ENCODE results near the gene SAP130. TPM values are rescaled to one million over a fixed set of nuclear protein-coding genes. Genes with fewer than 3 reads are reported as not detected.

Gene SAP130
- total and polyA plus RNA-seq, 2 of the 8 experiments (the other 6 are each of a cell fraction or from before 2014, with no cell fraction given), result 51.4 to 54.3 TPM

- Histone ChIP-seq H2BK120ac (replicated peaks; ENCODE audit: low read depth, low read length) (no peak overlapping the region), H4K8ac (ENCODE audit: extremely low read depth, insufficient read depth, low read length) (no peak overlapping the region), H3K27ac (ENCODE audit: low read depth, low read length) (no peak overlapping the region), H4K20me1 (replicated peaks in 1 of 2; ENCODE audit: control insufficient read depth in 1 of 2, insufficient read depth in 2 of 2, low read length in 2 of 2) (no peaks in the 10 kb centered on the region), H3K4ac (replicated peaks; ENCODE audit: insufficient read length, low read depth, low read length) (no peak overlapping the region), H3K79me2 (ENCODE audit: control insufficient read depth in 1 of 2, insufficient read depth in 2 of 2, low read length in 2 of 2) (no peaks in the 10 kb centered on the region), H2AK5ac (ENCODE audit: low read depth, low read length) (no peak overlapping the region), H3K36me3 (ENCODE audit: control insufficient read depth in 2 of 4, insufficient read depth in 4 of 4, low read length in 3 of 4) (no peaks in the 10 kb centered on the region), H3K9ac (replicated peaks in 1 of 4; ENCODE audit: extremely low read depth in 1 of 4, low read depth in 3 of 4, low read length in 3 of 4) (no peak overlapping the region), H2BK12ac (ENCODE audit: low read depth, low read length) (no peak overlapping the region), H3K79me1 (ENCODE audit: low read depth, low read length) (no peaks in the 10 kb centered on the region), H3K4me2 (ENCODE audit: insufficient read depth in 1 of 2, low read depth in 2 of 2, low read length in 2 of 2) (no peak overlapping the region), H2BK5ac (ENCODE audit: low read depth, low read length) (no peak overlapping the region), H3K18ac (ENCODE audit: extremely low read depth, low read length) (no peak overlapping the region), H3K27me3 (replicated peaks in 1 of 4; ENCODE audit: control insufficient read depth in 3 of 4, extremely low read depth in 1 of 4, insufficient read depth in 3 of 4, low read length in 3 of 4) (no peaks in the 10 kb centered on the region), H2AFZ (ENCODE audit: low read length) (no peak overlapping the region), H2BK20ac (ENCODE audit: low read length) (no peak overlapping the region), H3K4me1 (replicated peaks in 1 of 4; ENCODE audit: control insufficient read depth in 3 of 4, insufficient read depth in 4 of 4, low read length in 3 of 4) (no peaks in the 10 kb centered on the region), H3K23me2 (ENCODE audit: low read depth, low read length) (no peaks in the 10 kb centered on the region), H4K5ac (ENCODE audit: insufficient read length, low read depth, low read length) (no peak overlapping the region), H2BK15ac (ENCODE audit: low read length) (no peak overlapping the region), H4K91ac (replicated peaks; ENCODE audit: insufficient read length, low read length) (no peak overlapping the region), H3K4me3 (ENCODE audit: extremely low read depth in 1 of 4, insufficient read depth in 2 of 4, low read depth in 3 of 4, low read length in 4 of 4) (no peak overlapping the region), H3K23ac (ENCODE audit: insufficient read length) (no peak overlapping the region), H3K9me3 (ENCODE audit: insufficient read depth in 2 of 2, low read depth in 1 of 2, low read length in 1 of 2) (no peaks in the 10 kb centered on the region), H3K56ac (replicated peaks; ENCODE audit: insufficient read length, low read depth, low read length) (no peak overlapping the region), H3K14ac (ENCODE audit: insufficient read length) (no peak overlapping the region)
- ChIA-PET POLR2A (ENCODE audit: partially characterized antibody) (interaction anchor here (0.7 kb wide), 1 partner anchor 408 kb away, joined by 3 read pairs; no protein-coding TSS in a partner anchor), CTCF (ENCODE audit: partially characterized antibody) (interaction anchor here (1.6 kb wide), 1 partner anchor 8 kb away, joined by 4 read pairs; no protein-coding TSS in a partner anchor)
- FAIRE-seq, result no peak
- WGBS, 2 experiments (ENCODE audit: extremely low coverage in 1 of 2, insufficient coverage in 1 of 2, insufficient read length in 1 of 2, insufficient replicate concordance in 2 of 2, low coverage in 1 of 2, low lambda C conversion rate in 2 of 2, missing lambda C conversion rate in 1 of 2), result 92% methylated on average over 8 of the region's 8 CpGs; no CpG with 5 or more reads in 1 of the 2 experiments
- DNase-seq (ENCODE audit: low read depth in 1 of 2, low spot score in 2 of 2), result no peak
- TF ChIP-seq CTCF (IDR thresholded peaks at IDR 0.05; ENCODE audit: control extremely low read depth in 1 of 3, insufficient read depth in 1 of 3, low read depth in 1 of 3, low read length in 3 of 3) (no peak), SUZ12 (IDR thresholded peaks at IDR 0.05; ENCODE audit: low read length) (no peak), TEAD4 (IDR thresholded peaks at IDR 0.05; ENCODE audit: low read depth, low read length) (no peak), YY1 (IDR thresholded peaks at IDR 0.05; ENCODE audit: low read depth, low read length) (no peak), SAP30 (IDR thresholded peaks at IDR 0.05; ENCODE audit: insufficient read depth, insufficient replicate concordance, low read length) (no peak), HDAC2 (IDR thresholded peaks at IDR 0.05; ENCODE audit: borderline replicate concordance in 1 of 2, low read depth in 2 of 2, low read length in 2 of 2) (no peak), TAF1 (IDR thresholded peaks at IDR 0.05; ENCODE audit: low read depth, low read length) (no peak), EP300 (IDR thresholded peaks at IDR 0.05; ENCODE audit: borderline replicate concordance in 1 of 2, low read depth in 2 of 2, low read length in 2 of 2) (no peak), CEBPB (IDR thresholded peaks at IDR 0.05; ENCODE audit: low read depth, low read length) (no peak), TAF7 (optimal IDR thresholded peaks at IDR 0.05; ENCODE audit: borderline replicate concordance, low read depth, low read length) (no peak)
Observed at GRCh38 chr2:127913808-127914457, 113.9 kb downstream of the SAP130 start.

Data from H1 (cell line).